ENCODE measurements around the gene NRM. TPM values are rescaled to one million over a fixed set of nuclear protein-coding genes. Genes with fewer than 3 reads are reported as not detected.
A peak's percentile ranks its signal among the peaks of the same experiment; 100 is the strongest.

The NRM gene
- total and polyA plus RNA-seq, 2 of the 13 experiments (the other 11 are each of a cell fraction or from before 2014, with no cell fraction given): 12.5 to 16.0 TPM

- TF ChIP-seq CREB3 (CRISPR knock-in tag; IDR thresholded peaks at IDR 0.05) (no peak), ZNF33A (CRISPR knock-in tag; IDR thresholded peaks at IDR 0.05; ENCODE audit: borderline replicate concordance) (no peak), ZNF775 (CRISPR knock-in tag; IDR thresholded peaks at IDR 0.05; ENCODE audit: borderline replicate concordance) (no peak), GATAD2A (CRISPR knock-in tag; IDR thresholded peaks at IDR 0.05) (no peak), PLRG1 (conservative IDR thresholded peaks at IDR 0.05) (no peak), POLR2AphosphoS2 (IDR thresholded peaks at IDR 0.05; ENCODE audit: low read depth, low read length) (no peak), ZMAT5 (CRISPR knock-in tag; IDR thresholded peaks at IDR 0.05; ENCODE audit: borderline replicate concordance, low read depth) (no peak), SIN3A (IDR thresholded peaks at IDR 0.05; ENCODE audit: borderline replicate concordance, low read depth, low read length) (peak; percentile 78; the same call in 1 of the 2 replicates), HNF1B (CRISPR knock-in tag; IDR thresholded peaks at IDR 0.05) (peak; percentile 21), TSC22D2 (CRISPR knock-in tag; IDR thresholded peaks at IDR 0.05; ENCODE audit: borderline replicate concordance) (no peak), ZNF441 (CRISPR knock-in tag; IDR thresholded peaks at IDR 0.05; ENCODE audit: borderline replicate concordance) (no peak), ARNT (IDR thresholded peaks at IDR 0.05) (no peak), GABPA (IDR thresholded peaks at IDR 0.05; ENCODE audit: low read depth, low read length) (no peak), GABPA (CRISPR knock-in tag; IDR thresholded peaks at IDR 0.05; ENCODE audit: low read depth) (no peak), ZSCAN30 (CRISPR knock-in tag; IDR thresholded peaks at IDR 0.05) (no peak), TFAP4 (IDR thresholded peaks at IDR 0.05; ENCODE audit: borderline replicate concordance, low read depth) (peak; percentile 92), SNRNP70 (IDR thresholded peaks at IDR 0.05; ENCODE audit: low read depth, low read length) (no peak), MTF2 (CRISPR knock-in tag; IDR thresholded peaks at IDR 0.05; ENCODE audit: borderline replicate concordance) (no peak)
- TF ChIP-seq, protein P1, sequence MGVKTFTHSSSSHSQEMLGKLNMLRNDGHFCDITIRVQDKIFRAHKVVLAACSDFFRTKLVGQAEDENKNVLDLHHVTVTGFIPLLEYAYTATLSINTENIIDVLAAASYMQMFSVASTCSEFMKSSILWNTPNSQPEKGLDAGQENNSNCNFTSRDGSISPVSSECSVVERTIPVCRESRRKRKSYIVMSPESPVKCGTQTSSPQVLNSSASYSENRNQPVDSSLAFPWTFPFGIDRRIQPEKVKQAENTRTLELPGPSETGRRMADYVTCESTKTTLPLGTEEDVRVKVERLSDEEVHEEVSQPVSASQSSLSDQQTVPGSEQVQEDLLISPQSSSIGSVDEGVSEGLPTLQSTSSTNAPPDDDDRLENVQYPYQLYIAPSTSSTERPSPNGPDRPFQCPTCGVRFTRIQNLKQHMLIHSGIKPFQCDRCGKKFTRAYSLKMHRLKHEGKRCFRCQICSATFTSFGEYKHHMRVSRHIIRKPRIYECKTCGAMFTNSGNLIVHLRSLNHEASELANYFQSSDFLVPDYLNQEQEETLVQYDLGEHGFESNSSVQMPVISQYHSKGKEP (CRISPR knock-in tag; IDR thresholded peaks at IDR 0.05): no peak
- TF ChIP-seq, protein P2, sequence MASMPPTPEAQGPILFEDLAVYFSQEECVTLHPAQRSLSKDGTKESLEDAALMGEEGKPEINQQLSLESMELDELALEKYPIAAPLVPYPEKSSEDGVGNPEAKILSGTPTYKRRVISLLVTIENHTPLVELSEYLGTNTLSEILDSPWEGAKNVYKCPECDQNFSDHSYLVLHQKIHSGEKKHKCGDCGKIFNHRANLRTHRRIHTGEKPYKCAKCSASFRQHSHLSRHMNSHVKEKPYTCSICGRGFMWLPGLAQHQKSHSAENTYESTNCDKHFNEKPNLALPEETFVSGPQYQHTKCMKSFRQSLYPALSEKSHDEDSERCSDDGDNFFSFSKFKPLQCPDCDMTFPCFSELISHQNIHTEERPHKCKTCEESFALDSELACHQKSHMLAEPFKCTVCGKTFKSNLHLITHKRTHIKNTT (CRISPR knock-in tag; IDR thresholded peaks at IDR 0.05): no peak
- TF ChIP-seq, protein P3, sequence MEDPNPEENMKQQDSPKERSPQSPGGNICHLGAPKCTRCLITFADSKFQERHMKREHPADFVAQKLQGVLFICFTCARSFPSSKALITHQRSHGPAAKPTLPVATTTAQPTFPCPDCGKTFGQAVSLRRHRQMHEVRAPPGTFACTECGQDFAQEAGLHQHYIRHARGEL (CRISPR knock-in tag; IDR thresholded peaks at IDR 0.05): peak; percentile 71; the same call in 1 of the 2 replicates
Observed at GRCh38 chr6:30646450-30647241, 44.1 kb downstream of the NRM start, which contains the start of gene C6orf136 (continued).

Data from HepG2 (cell line).